HL-60/S4 (cell line): ENCODE results near the gene DNM3.
"Not testable (repeated sequence)": the region's sequence is repeated elsewhere in the genome, so short reads cannot be mapped to it uniquely, and the experiment has no call there.

Source experiments
- in situ Hi-C: fragments of 300-500 bp; cut with MboI; formaldehyde crosslinking; loops from 2 replicates; pipeline ENCODE4 v1.14.3; 2022; ENCODE audit warnings: low sequenced_read_pairs

DNM3 gene

DNA sequence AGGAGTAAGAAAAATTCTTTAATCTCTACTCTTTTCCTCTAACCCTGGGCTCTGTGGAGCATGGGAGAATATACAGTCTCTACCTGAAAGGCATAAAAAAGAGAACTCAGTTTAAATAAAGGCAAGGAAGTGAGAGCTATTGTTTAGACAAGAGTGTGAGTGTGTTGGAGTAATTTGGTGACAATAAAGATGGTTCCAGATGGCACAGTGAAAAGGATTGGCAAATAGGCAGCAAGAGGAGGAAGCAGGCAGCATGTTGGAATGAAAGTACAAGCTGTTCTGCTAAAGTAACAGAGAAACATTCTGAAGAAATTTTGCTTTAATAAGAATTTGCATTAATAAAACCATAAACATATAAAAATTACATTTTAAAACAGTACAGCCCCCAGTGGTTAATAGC is 163.4 kb downstream of the DNM3 start:
- in situ Hi-C loops: no loop called here

DNA sequence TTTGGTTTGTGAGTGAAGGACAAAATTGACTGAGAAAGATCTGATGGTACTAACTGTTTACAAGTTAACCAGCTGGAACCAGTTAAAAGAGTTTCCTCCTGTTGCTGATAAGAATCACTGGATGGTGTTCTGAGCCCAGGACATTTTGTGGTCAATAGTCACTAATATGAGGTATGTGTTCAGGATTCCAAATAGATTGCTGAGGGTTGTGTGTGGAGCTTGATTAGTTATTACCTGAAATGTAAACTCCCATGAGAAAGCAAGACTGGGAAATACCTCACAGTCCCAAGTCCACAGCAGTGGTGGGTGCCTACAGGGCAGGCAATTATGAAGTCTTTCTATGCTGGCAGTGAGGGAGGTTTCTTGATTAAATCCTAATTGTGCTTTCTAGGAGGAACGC is 164.6 kb downstream of the DNM3 start:
- in situ Hi-C loops: no loop called here

DNA sequence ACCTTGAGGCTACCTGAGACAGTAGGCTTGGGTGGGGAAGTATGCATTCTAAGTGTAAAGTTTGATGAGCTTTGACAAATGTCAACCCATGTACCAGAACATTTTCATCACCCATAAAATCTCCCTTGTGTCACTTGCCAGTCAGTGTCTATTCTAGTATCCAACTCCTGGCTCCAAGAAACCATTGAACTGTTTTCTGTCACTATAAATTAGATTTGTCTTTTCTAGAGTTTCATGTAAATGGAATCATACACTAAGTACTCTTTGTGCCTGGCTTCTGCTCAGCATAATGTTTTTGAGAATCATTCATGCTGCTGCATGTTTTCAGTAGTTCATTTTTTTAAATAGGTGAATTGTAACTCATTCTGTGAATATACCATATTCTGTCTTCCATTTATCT is 165.4 kb downstream of the DNM3 start:
- in situ Hi-C loops: no loop called here

DNA sequence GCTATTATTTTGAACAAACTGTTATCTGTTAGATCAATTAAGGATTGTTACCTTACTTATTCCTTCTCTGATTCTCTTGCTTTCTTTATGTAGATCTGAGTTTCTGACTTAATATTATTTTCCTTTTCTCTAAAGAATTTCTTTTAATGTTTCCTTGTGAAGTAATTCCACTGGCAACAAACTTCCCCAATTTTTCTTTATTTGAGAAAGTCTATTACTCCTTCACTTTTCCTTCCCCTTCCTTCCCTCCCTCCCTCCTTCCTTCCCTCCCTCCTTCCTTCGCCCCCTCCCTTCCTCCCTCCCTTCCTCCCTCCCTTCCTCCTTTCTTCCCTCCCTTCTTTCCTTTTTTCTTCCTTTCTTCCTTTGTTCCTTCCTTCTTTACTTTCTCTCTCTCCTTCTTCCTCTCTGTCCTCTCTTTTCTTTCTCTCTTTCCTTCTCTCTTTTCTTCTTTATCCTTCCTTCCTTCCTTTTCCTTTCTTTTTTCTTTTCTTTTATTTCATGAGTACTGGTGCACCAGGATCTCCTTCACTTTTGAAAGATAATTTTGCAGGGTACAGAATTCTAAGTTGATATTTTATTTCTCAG is 177.5 kb downstream of the DNM3 start:
- in situ Hi-C loops: no loop called here

DNA sequence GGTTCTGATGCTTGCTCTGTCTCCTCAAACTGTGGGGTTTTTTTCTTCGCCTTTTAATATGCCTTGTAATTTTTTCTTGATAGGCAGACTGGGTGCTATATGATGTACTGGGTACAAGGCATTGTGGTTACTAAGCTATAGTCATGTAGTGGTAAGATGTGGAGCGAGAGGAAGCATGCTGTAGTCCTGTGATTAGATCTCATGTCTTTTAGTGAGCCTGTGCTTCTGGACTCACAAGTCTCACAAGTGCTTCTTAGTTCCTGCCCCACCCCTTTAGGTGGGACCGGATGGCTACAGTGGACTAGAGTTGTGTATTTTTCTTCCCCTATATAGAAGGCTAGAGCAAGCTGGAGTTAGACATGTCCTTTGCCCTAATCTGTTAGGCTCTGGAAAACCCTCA is 178.7 kb downstream of the DNM3 start:
- in situ Hi-C loops: no loop called here

DNA sequence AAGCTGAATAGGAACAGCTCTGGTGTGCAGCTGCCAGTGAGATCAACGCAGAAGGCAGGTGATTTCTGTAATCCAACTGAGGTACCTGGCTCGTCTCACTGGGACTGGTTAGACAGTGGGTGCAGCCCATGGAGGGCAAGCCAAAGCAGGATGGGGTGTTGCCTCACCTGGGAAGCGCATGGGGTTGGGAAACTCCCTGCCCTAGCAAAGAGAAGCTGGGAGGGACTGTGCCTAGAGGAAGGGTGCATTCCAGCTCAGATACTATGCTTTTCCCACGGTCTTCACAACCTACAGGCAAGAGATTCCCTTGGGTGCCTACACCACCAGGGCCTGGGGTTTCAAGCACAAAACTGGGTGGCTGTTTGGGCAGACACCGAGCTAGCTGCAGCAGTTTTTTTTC is 183.2 kb downstream of the DNM3 start:
- in situ Hi-C loops: no loop called here

DNA sequence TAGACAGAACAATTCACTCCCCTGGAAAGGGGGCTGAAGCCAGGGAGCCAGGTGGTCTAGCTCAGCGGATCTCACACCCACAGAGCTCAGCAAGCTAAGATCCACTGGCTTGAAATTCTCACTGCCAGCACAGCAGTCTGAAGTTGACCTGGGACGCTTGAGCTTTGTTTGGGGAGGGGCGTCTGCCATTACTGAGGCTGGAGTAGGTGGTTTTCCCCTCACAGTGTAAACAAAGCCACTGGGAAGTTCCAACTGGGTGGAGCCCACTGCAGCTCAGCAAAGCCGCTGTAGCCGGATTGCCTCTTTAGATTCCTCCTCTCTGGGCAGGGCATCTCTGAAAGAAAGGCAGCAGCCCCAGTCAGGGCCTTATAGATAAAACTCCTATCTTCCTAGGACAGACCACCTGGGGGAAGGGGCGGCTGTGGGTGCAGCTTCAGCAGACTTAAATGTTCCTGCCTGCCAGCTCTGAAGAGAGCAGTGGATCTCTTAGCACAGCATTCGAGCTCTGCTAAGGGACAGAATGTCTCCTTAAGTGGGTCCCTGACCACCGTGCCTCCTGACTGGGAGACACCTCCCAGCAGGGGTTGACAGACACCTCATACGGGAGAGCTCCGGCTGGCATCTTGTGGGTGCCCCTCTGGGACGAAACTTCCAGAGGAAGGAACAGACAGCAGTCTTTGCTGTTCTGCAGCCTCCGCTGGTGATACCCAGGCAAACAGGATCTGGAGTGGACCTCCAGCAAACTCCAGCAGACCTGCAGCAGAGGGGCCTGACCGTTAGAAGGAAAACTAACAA is 183.8 kb downstream of the DNM3 start:
- in situ Hi-C loops: not testable (repeated sequence)

DNA sequence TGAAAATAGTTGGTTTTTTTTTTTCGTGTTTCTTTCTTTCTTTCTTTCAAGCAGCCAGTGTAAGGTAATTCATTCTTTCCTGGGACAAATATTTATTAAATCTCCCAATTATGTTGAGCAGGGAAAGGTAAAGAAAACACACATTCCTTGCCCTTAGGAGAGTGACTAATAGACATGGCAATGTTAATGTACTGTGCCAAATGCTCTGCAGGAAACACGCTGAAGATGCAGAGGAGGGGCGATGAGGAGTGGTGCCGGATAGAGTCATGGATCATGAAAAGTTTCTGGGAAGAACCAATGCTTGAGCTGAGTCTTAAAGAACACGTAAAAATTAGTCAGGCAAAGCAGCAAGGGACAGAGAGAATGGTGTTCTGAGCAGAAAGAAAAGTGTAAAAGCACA is 199.2 kb downstream of the DNM3 start:
- in situ Hi-C loops: no loop called here

DNA sequence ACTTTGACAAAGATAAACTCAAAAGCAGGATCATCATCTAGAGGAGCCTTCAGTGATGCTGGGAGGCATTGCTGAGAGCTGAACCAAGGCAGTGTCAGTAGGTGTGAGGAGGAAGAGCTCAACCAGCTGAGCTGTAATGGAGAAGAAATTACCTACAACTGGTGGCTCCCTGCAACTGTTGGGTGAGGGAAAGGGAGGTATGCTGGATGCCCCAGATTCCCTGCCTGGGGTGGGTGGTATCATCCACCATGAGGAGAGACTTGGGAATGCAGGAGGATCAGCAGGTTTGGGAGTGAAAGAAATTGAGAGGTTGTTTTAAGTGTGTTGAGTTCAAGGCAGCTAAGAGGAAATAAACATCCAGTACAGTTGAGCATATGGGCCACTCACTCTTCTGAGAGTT is 199.8 kb downstream of the DNM3 start:
- in situ Hi-C loops: no loop called here

DNA sequence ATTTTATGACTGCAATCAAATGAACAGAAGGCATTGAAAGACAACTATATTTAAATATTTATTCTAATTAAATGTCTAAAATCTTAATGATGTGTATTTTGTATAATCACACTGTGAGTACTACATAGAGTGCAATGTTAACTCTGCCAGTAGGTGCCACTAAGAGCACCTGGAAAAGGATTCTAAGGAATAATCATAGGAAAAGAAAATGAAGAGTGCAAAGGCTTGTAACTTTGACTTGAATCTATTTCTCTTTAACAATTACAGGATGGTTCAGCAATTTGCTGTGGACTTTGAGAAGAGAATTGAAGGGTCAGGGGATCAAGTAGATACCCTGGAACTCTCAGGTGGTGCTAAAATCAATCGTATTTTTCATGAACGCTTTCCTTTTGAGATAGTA is 200.4 kb downstream of the DNM3 start:
- in situ Hi-C loops: no loop called here

DNA sequence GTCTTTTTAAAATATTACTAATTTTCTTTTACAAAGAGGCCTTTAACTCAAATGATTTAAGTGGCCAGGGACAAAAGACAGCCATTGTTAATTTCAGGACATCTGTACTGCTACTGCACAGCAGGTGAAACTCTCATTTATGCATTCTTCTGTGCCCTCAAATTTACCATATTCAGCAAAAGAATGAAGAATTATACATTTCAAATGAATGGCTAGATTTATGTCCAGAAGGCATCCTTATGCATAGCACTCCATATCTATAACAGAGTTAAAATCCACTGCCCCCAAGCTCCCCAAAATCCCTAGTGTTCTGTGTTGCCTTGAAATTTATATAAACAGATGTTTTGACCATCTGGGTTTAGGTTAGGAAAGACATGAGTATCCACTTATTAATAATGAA is 202.6 kb downstream of the DNM3 start:
- in situ Hi-C loops: no loop called here

DNA sequence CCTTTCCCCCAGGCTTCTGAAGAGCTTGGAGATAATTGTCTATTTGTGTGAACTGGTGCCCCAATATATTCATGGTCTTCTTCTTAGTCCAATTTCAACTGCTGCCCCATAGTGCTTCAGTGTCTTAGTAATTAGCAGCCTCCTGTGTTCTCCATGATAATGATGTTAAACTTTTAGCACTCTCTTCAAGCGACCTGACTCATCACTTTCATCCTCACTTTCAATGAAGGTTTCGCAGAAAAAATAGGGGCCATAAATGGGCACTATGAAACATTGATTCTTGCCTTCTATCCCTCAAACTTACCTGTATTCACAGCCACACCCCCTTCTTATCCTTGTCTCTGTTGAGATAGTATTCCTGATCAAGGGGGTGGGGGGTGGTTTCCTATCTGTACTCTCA is 210.6 kb downstream of the DNM3 start:
- in situ Hi-C loops: no loop called here

DNA sequence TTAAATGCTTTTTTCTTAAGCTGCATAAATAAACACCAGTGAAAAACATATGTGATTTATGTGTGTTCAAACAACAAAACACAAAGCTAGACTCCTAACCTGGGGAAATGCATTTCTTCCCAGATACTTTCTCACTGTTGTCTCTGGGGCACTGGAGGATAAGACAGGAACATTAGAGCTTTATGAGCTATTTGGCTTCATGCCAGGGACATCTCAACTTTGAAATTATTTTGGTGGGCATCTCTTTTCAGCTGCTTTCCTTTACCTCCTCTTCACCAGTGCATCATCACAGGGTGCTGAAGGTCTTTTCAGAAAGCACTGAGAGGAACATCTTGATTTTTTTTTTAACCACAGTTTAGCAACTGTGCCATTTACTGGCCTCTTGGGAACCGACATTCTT is 212.9 kb downstream of the DNM3 start:
- in situ Hi-C loops: no loop called here

DNA sequence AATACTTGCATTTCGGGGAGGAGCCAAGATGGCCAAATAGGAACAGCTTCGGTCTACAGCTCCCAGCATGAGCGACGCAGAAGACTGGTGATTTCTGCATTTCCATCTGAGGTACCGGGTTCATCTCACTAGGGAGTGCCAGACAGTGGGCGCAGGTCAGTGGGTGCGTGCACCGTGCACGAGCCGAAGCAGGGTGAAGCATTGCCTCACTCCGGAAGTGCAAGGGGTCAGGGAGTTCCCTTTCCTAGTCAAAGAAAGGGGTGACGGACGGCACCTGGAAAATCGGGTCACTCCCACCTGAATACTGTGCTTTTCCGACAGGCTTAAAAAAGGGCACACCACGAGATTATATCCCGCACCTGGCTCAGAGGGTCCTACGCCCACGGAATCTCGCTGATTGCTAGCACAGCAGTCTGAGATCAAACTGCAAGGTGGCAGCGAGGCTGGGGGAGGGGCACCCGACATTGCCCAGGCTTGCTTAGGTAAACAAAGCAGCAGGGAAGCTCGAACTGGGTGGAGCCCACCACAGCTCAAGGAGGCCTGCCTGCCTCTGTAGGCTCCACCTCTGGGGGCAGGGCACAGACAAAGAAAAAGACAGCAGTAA is 214.6 kb downstream of the DNM3 start:
- in situ Hi-C loops: not testable (repeated sequence)

DNA sequence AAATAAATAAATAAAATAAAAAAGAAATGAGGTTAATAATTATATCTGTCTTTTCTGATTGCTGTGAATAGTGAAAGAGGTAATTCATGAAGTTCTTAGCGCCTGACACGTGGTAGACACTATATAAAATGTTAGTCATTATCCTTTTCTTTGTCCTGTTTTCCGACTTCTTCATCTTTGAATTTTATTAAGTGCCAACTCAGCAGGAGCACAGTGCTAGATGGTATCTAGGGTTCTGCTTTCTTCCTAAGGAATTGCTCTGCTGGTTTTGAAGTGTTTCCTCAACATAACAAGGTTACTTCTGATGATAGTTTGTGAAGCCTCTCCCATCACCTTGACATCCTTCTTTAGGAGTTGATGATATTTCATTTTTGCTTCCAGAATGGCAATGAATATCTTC is 227.0 kb downstream of the DNM3 start:
- in situ Hi-C loops: no loop called here

DNA sequence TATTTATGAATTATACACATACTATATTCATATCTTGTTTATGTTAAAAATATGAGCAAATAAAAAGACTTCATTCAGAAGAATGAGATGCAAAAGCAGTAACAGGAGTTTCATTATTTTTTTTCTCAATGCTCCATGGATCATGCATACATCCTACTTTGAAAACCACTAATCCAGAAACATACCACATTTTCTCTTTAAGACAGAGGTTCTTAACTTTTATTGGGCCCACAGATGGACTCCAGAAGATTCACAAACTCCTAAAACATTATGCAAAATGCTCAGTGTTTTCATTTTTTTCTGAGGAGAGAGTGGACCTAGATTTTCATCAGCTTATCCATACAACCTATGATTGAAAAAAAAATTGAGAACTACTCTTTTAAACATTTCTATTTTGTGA is 227.8 kb downstream of the DNM3 start:
- in situ Hi-C loops: no loop called here

DNA sequence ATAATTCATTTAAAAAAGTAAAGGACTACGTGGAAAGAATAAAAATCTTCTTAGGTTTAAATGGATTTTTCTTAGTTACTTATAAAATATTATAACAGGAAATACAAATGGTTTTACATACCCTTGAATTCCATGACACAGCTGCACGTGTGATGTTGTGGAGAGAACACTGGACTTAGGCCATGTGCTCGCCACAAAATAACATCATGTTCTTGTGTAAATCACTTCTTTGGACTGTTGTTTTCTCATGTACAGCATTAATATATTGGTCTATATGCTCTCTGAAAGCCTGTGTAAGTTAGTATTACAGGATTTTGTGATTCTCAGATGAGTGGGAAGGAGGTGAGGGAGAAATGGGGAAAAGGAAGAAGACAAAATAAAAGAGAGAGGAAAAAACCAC is 228.2 kb downstream of the DNM3 start:
- in situ Hi-C loops: no loop called here

DNA sequence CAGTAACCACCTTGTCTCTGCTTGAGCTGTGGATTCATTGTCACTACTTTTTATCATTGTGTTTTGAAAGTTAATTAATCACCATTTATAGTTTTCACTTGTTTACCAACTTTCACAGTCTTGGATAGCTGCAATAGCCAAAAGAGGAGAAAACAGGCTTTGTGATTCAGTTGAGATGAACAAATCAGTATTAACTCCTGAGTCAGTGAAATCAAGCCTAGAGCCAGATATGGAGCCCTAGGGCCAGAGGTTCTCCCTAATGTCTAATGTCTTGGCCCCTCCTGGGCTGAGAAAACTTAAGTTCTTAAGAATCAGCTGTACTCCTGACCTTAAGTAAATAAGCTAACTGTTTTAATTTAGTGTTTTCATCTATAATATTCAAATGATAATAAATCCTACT is 228.8 kb downstream of the DNM3 start:
- in situ Hi-C loops: no loop called here

DNA sequence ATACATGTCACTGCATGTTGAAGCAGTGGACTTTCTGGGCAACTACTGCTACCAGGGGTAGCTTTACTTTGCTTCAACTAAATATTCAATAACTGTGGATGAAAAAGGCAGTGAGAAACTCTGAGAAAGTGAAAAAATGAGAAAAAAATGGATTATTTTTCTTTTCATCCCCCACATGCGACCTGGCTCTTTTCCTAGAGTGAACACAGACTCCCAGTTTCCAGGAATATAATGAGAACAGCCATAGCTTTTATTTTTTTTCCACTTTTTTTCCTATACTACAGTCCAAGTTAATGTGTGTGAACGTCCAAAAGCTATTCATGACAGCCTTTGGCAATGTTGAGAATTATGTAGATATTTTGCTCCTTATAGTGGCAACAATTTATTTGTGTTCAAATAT is 230.4 kb downstream of the DNM3 start:
- in situ Hi-C loops: no loop called here

DNA sequence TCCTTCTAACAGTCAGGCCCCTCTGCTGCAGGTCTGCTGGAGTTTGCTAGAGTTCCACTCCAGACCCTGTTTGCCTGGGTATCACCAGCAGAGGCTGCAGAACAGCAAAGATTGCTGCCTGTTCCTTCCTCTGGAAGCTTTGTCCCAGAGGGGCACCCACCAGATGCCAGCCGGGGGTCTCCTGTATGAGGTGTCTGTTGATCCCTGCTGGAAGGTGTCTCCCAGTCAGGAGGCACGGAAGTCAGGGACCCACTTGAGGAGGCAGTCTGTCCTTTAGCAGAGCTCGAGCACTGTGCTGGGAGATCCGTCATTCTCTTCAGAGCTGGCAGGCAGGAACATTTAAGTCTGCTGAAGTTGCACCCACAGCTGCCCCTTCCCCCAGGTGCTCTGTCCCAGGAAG is 238.6 kb downstream of the DNM3 start:
- in situ Hi-C loops: not testable (repeated sequence)

DNA sequence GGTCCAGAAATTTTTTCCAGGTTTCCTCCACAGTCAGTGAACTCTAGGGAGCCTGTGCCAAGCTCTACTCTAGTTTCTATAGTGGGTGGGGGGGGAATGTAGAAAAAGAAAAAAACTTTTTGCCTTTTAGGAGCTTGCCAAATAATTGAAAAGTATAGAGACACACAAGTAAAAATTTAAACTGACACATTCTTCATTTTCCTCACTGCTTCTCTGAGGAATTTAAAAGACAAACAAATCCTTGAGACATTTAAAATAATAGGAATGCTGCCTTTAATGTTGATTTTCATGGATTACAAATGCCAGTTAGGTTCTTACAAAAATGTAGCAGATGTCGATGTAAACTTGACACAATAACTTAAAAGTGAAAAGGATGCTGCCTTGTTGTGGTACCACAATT is 241.9 kb downstream of the DNM3 start:
- in situ Hi-C loops: no loop called here

DNA sequence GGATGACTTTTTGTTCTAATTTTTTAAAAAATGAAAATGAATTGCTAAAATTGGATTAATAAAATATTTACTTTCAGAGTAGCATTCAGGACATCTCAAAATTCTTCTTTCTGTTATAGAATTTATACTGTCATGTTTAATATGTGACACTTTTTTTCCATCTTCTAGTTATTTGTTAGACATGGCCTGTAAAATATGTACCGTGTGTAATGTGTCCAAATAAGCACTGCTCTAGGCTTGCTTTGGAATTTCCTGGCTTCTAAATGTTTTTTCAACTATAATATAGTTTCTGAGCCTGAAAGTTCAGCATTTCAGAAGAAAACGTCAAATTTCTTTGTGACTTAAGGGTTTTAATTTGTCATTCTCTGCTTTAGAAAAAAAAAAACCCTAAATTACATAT is 243.6 kb downstream of the DNM3 start:
- in situ Hi-C loops: no loop called here

DNA sequence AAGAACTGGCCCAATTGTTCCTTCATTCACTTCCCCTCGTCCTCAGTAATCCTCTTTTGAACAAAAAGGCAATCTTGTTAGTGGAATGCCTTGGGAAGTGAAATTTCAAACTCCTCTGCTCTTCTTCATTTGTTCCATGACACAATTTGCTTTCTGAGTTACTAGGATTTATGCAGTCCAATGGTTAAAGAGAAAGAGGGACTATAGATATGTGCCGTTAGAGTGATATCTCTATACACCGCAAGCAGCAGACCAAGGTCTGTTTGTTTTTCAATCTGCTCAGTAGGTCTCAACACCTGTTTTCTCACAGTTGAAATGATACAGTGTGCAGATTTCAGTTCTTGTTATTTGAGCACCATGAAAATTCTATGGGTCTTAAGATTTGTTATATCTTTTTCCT is 244.0 kb downstream of the DNM3 start:
- in situ Hi-C loops: no loop called here
